Small intestine (tissue), 7 donors: ENCODE results near the gene SAMD5. TPM values are rescaled to one million over a fixed set of nuclear protein-coding genes. Genes with fewer than 3 reads are reported as not detected.
"Not testable (repeated sequence)": the region's sequence is repeated elsewhere in the genome, so short reads cannot be mapped to it uniquely, and the experiment has no call there.

Experiments
- DNase-seq, 2 donors: peaks; one replicate each; pipeline versions ENCODE4 v3.0.0 to v3.0.0-alpha.2; 2013
- FAIRE-seq: peaks from 2 replicates; lab custom pipeline; 2012; peaks lifted over from hg19 to GRCh38; lab: Jason Lieb, UNC
- H3K27ac ChIP-seq, 3 donors: one replicate each; pipeline ENCODE4 v1.5.1; 2013; ENCODE audit warnings: low read length in 2 of 3, mild to moderate bottlenecking in 2 of 3, control low read depth in 1 of 3, inconsistent platforms in 1 of 3, low read depth in 1 of 3, moderate library complexity in 1 of 3
- H3K27me3 ChIP-seq, 3 donors: one replicate each; pipeline ENCODE4 v1.6.1; 2013; ENCODE audit warnings: low read length in 3 of 3, inconsistent platforms in 1 of 3; ENCODE audit not compliant: control insufficient read depth in 3 of 3, insufficient read depth in 3 of 3
- H3K36me3 ChIP-seq, 3 donors: one replicate each; pipeline ENCODE4 v1.6.1; 2013; ENCODE audit warnings: low read length in 3 of 3, inconsistent platforms in 1 of 3, low read depth in 1 of 3, mild to moderate bottlenecking in 1 of 3, moderate library complexity in 1 of 3; ENCODE audit not compliant: control insufficient read depth in 3 of 3, insufficient read depth in 2 of 3
- H3K4me1 ChIP-seq, 3 donors: one replicate each; pipeline ENCODE4 v1.6.1; 2013; ENCODE audit warnings: low read length in 2 of 3, inconsistent platforms in 1 of 3, low read depth in 1 of 3, mild to moderate bottlenecking in 1 of 3, moderate library complexity in 1 of 3; ENCODE audit not compliant: control insufficient read depth in 3 of 3, insufficient read depth in 2 of 3
- H3K4me3 ChIP-seq, 3 donors: one replicate each; pipeline ENCODE4 v1.5.1; 2013; ENCODE audit warnings: low read length in 3 of 3, control low read depth in 1 of 3, inconsistent platforms in 1 of 3, low read depth in 1 of 3, mild to moderate bottlenecking in 1 of 3, moderate library complexity in 1 of 3
- H3K9me3 ChIP-seq, 2 donors: one replicate each; pipeline ENCODE4 v1.6.1; 2013; ENCODE audit warnings: low read depth in 1 of 2, low read length in 1 of 2; ENCODE audit not compliant: control insufficient read depth in 2 of 2, insufficient read depth in 1 of 2
- WGBS, 3 donors: extraction: QIAGEN DNeasy Blood & Tissue Kit; methylation state at CpG; one replicate each; pipeline ENCODE4 v1.1.7; 2013; 5-methylcytosine and 5-hydroxymethylcytosine counted together
- polyA plus RNA-seq, 4 donors: library from polyadenylated mRNA; stranded (reverse) in 3 of 4; unstranded in 1 of 4; fragments of 200-250 nt in 3 of 4; fragments of 120-200 nt in 1 of 4; gene quantifications; one replicate each; pipeline versions ENCODE4 v1.2.1 to v1.2.3, GENCODE V29; 2013
- donor health status: healthy with polysubstance abuse.
- donor health status: control.
- donor health status: control.
- donor health status: Bipolar disorder and iron deficiency.
- donor health status: healthy.

Gene SAMD5
- polyA plus RNA-seq, 4 donors: 0.67 to 29.7 (median 4.9) TPM

GRCh38 chr6:147530132-147531060 is 21.9 kb downstream of the SAMD5 start:
- no peak overlapping the region for H3K27ac ChIP-seq
- peaks cover 0 to 10% (median 3%) of the 10 kb centered on the region in 3 donors for H3K4me1 ChIP-seq
- peak; percentile 39 to 40 for DNase-seq
- H3K9me3 ChIP-seq: no peaks in the 10 kb centered on the region
- H3K36me3 ChIP-seq: peaks cover 0 to 20% (median 0%) of the 10 kb centered on the region in 3 donors
- WGBS, 3 donors: 7 to 33% (median 11%) methylated on average over 13 of the region's 13 CpGs
- no peaks in the 10 kb centered on the region for H3K27me3 ChIP-seq
- no peak for FAIRE-seq
- no peak overlapping the region for H3K4me3 ChIP-seq

- H3K27ac ChIP-seq: no peak overlapping the region
- peaks cover 0 to 20% (median 0%) of the 10 kb centered on the region in 3 donors for H3K36me3 ChIP-seq
- peaks cover 0 to 10% (median 3%) of the 10 kb centered on the region in 3 donors for H3K4me1 ChIP-seq
- no peak overlapping the region for H3K4me3 ChIP-seq
- H3K9me3 ChIP-seq: peaks cover 0 to 3% of the 10 kb centered on the region in 2 donors
- WGBS, 3 donors: 86 to 94% (median 88%) methylated on average over 2 of the region's 2 CpGs
- FAIRE-seq (no peak), DNase-seq (no peak)
- no peaks in the 10 kb centered on the region for H3K27me3 ChIP-seq
Observed at GRCh38 chr6:147531321-147531720, 22.8 kb downstream of the SAMD5 start.

- DNase-seq: no peak
- Histone ChIP-seq H3K36me3 (peaks cover 0 to 14% (median 0%) of the 10 kb centered on the region in 3 donors), H3K4me1 (peaks cover 0 to 10% (median 3%) of the 10 kb centered on the region in 3 donors), H3K27ac (no peak overlapping the region), H3K4me3 (no peak overlapping the region), H3K27me3 (no peaks in the 10 kb centered on the region), H3K9me3 (peaks cover 0 to 6% of the 10 kb centered on the region in 2 donors)
- no peak for FAIRE-seq
- WGBS, 3 donors: 87 to 91% (median 88%) methylated on average over 13 of the region's 13 CpGs
Observed at GRCh38 chr6:147534116-147534860, 25.8 kb downstream of the SAMD5 start.

- FAIRE-seq (no peak), DNase-seq (no peak)
- peaks cover 0 to 38% of the 10 kb centered on the region in 2 donors for H3K9me3 ChIP-seq
Observed at GRCh38 chr6:147538821-147539220, 30.3 kb downstream of the SAMD5 start.

GRCh38 chr6:147540075-147540474 is 31.6 kb downstream of the SAMD5 start:
- no peak for FAIRE-seq
- Histone ChIP-seq H3K36me3 (peaks cover 0 to 20% (median 0%) of the 10 kb centered on the region in 3 donors), H3K4me3 (no peak overlapping the region), H3K27me3 (no peaks in the 10 kb centered on the region), H3K9me3 (peaks cover 0 to 38% of the 10 kb centered on the region in 2 donors), H3K4me1 (no peaks in the 10 kb centered on the region), H3K27ac (no peak overlapping the region)
- WGBS, 3 donors: 78 to 89% (median 80%) methylated on average over 5 of the region's 5 CpGs
- no peak for DNase-seq

More at GRCh38 chr6:147538821-147539220, 30.3 kb downstream of the SAMD5 start:
- no peaks in the 10 kb centered on the region for H3K4me1 ChIP-seq
- H3K4me3 ChIP-seq: no peak overlapping the region
- 79 to 93% (median 85%) methylated on average over 6 of the region's 6 CpGs for WGBS, 3 donors
- no peaks in the 10 kb centered on the region for H3K27me3 ChIP-seq
- peaks cover 0 to 22% (median 0%) of the 10 kb centered on the region in 3 donors for H3K36me3 ChIP-seq
- H3K27ac ChIP-seq: no peak overlapping the region

- not testable (repeated sequence) for H3K27me3 ChIP-seq, H3K4me1 ChIP-seq, H3K27ac ChIP-seq, FAIRE-seq, H3K4me3 ChIP-seq, DNase-seq
- 82 to 92% (median 87%) methylated on average over 4 of the region's 4 CpGs for WGBS, 3 donors
- Histone ChIP-seq H3K36me3 (peaks cover 0 to 23% (median 0%) of the 10 kb centered on the region in 3 donors), H3K9me3 (peaks cover 0 to 35% of the 10 kb centered on the region in 2 donors)
Observed at GRCh38 chr6:147542436-147542835, 33.9 kb downstream of the SAMD5 start.

GRCh38 chr6:147544420-147544819 is 35.9 kb downstream of the SAMD5 start:
- no peak overlapping the region for H3K27ac ChIP-seq
- no peak overlapping the region for H3K4me3 ChIP-seq
- H3K4me1 ChIP-seq: no peaks in the 10 kb centered on the region
- DNase-seq: no peak
- FAIRE-seq: no peak
- no peaks in the 10 kb centered on the region for H3K27me3 ChIP-seq
- peaks cover 0 to 32% of the 10 kb centered on the region in 2 donors for H3K9me3 ChIP-seq
- peaks cover 0 to 22% (median 0%) of the 10 kb centered on the region in 3 donors for H3K36me3 ChIP-seq
- 92 to 93% (median 92%) methylated on average over 2 of the region's 2 CpGs for WGBS, 3 donors
